Measurements from ENCODE around the gene EEF1AKMT3. TPM values are rescaled to one million over a fixed set of nuclear protein-coding genes. Genes with fewer than 3 reads are reported as not detected.

Gene EEF1AKMT3
- total RNA-seq, 2 experiments from 2014 or later: 2.5 to 3.9 TPM

Small RNA genes within 50 kb of the gene (microRNA-seq; reads per million reads assigned to microRNA genes)
- gene MIR26A2 (ENCODE audit: borderline replicate concordance): 57.8 reads per million, percentile 57 among the genes with 10 or more reads in this experiment
- not detected for gene MIR6759 (ENCODE audit: borderline replicate concordance)

Other genes starting within 250 kb of the EEF1AKMT3 start
- gene MBD6, start 249.8 kb upstream of the EEF1AKMT3 start, total RNA-seq: 10 to 100 TPM; 31.3 to 43.6 TPM
- 10 to 100 TPM; 69.7 to 81.2 TPM for gene DCTN2, start 225.4 kb upstream of the EEF1AKMT3 start, total RNA-seq
- 1 to 10 TPM; 1.3 to 1.4 TPM for gene KIF5A, start 222.6 kb upstream of the EEF1AKMT3 start, total RNA-seq
- gene PIP4K2C, start 181.4 kb upstream of the EEF1AKMT3 start, total RNA-seq: 10 to 100 TPM; 12.1 to 14.9 TPM
- gene DTX3, start 167.8 kb upstream of the EEF1AKMT3 start, total RNA-seq: 10 to 100 TPM; 16.7 to 17.0 TPM
- gene ARHGEF25, start 161.2 kb upstream of the EEF1AKMT3 start, total RNA-seq: 1 to 10 TPM; 2.2 to 2.6 TPM
- gene B4GALNT1, start 139.4 kb upstream of the EEF1AKMT3 start, total RNA-seq: 1 to 10 TPM; 1.4 to 1.5 TPM
- 10 to 100 TPM; 61.7 to 63.2 TPM for gene OS9, start 78.5 kb upstream of the EEF1AKMT3 start, total RNA-seq
- 10 to 100 TPM; 28.0 to 46.9 TPM for gene AGAP2, start 33.9 kb upstream of the EEF1AKMT3 start, total RNA-seq
- 10 to 100 TPM; 13.6 to 15.9 TPM for gene TSPAN31, start 27.6 kb upstream of the EEF1AKMT3 start, total RNA-seq
- gene CDK4, start 20.3 kb upstream of the EEF1AKMT3 start, total RNA-seq: 100 to 1,000 TPM; 132 to 208 TPM
- gene MARCHF9, start 17.5 kb upstream of the EEF1AKMT3 start, total RNA-seq: 10 to 100 TPM; 20.9 to 22.5 TPM
- gene CYP27B1, start 5.5 kb upstream of the EEF1AKMT3 start, total RNA-seq: 1 to 10 TPM; 6.6 to 6.8 TPM
- 10 to 100 TPM; 31.9 to 33.5 TPM for gene METTL1, start 509 bp upstream of the EEF1AKMT3 start, total RNA-seq
- gene TSFM, start 10.2 kb downstream of the EEF1AKMT3 start, total RNA-seq: 10 to 100 TPM; 30.7 to 56.9 TPM
- gene AVIL, start 46.1 kb downstream of the EEF1AKMT3 start, total RNA-seq: under 1 TPM; 0.53 to 0.75 TPM
- gene CTDSP2, start 74.1 kb downstream of the EEF1AKMT3 start, total RNA-seq: 10 to 100 TPM; 80.9 to 85.4 TPM
- gene ATP23, start 169.0 kb downstream of the EEF1AKMT3 start, total RNA-seq: 10 to 100 TPM; 17.8 to 17.9 TPM

All from activated CD4-positive, alpha-beta T cell treated with anti-CD3 and anti-CD28 coated beads for 36 hours (primary cell).